Vagina (tissue), 2 donors: Measurements from ENCODE around the gene LPP.

ENCODE experiments used
- CTCF ChIP-seq, 3 experiments: fragments of 450-650 bp in 2 of 3; fragments of 200-600 bp in 1 of 3; sonication (generic) in 1 of 3; IDR thresholded peaks; one replicate each; pipeline ENCODE4 v1.5.1; 2017 to 2019; ENCODE audit warnings: antibody characterized with exemption in 3 of 3, mild to moderate bottlenecking in 2 of 3, moderate library complexity in 2 of 3
- POLR2A ChIP-seq, 2 donors: fragments of 450-650 bp; IDR thresholded peaks; one replicate each; pipeline ENCODE4 v1.6.1; 2017; ENCODE audit warnings: antibody characterized with exemption in 2 of 2, mild to moderate bottlenecking in 2 of 2, moderate library complexity in 2 of 2

- no peak for TF ChIP-seq POLR2A (IDR thresholded peaks at IDR 0.05)
- no peak for TF ChIP-seq CTCF (IDR thresholded peaks at IDR 0.05)
Observed at GRCh38 chr3:188188911-188189310, 35.0 kb downstream of the LPP start.
